SJSA1 (cell line): ENCODE data around the gene OR5A2. TPM values are rescaled to one million over a fixed set of nuclear protein-coding genes. Genes with fewer than 3 reads are reported as not detected.
A peak's percentile ranks its signal among the peaks of the same experiment; 100 is the strongest.
"Not testable (repeated sequence)": the region's sequence is repeated elsewhere in the genome, so short reads cannot be mapped to it uniquely, and the experiment has no call there.

Experiments used
- DNase-seq, 2 experiments: peaks; one replicate each; pipeline ENCODE4 v3.0.0-alpha.2; 2015 to 2020; ENCODE audit warnings: low spot score in 2 of 2, low read depth in 1 of 2
- H3K27ac ChIP-seq: fragments of 250-450 bp; sonication (Bioruptor Pico); 2 replicates; pipeline ENCODE4 v1.5.1; 2020; ENCODE audit warnings: mild to moderate bottlenecking, moderate library complexity
- H3K27me3 ChIP-seq: fragments of 250-450 bp; sonication (Bioruptor Pico); replicated peaks from 2 replicates; pipeline ENCODE4 v1.5.1; 2020; ENCODE audit warnings: mild to moderate bottlenecking, moderate library complexity
- H3K36me3 ChIP-seq: fragments of 250-450 bp; sonication (Bioruptor Pico); 2 replicates; pipeline ENCODE4 v1.5.1; 2020; ENCODE audit warnings: mild to moderate bottlenecking
- H3K4me1 ChIP-seq: fragments of 250-450 bp; sonication (Bioruptor Pico); replicated peaks from 2 replicates; pipeline ENCODE4 v1.6.1; 2021; ENCODE audit warnings: mild to moderate bottlenecking
- H3K4me3 ChIP-seq: fragments of 250-450 bp; sonication (Bioruptor Pico); 2 replicates; pipeline ENCODE4 v1.5.1; 2020; ENCODE audit warnings: mild to moderate bottlenecking
- H3K9me3 ChIP-seq: fragments of 250-450 bp; sonication (Bioruptor Pico); replicated peaks from 2 replicates; pipeline ENCODE4 v1.5.1; 2020; ENCODE audit warnings: mild to moderate bottlenecking
- total RNA-seq: library from RNA; depleted of rRNA; stranded (reverse); fragments of >200 nt; shearing (Covaris generic); gene quantifications from 2 replicates; pipeline ENCODE4 v1.2.3, GENCODE V29; 2014; rRNA removed

The OR5A2 gene
- total RNA-seq: not detected in 2 replicates

DNA sequence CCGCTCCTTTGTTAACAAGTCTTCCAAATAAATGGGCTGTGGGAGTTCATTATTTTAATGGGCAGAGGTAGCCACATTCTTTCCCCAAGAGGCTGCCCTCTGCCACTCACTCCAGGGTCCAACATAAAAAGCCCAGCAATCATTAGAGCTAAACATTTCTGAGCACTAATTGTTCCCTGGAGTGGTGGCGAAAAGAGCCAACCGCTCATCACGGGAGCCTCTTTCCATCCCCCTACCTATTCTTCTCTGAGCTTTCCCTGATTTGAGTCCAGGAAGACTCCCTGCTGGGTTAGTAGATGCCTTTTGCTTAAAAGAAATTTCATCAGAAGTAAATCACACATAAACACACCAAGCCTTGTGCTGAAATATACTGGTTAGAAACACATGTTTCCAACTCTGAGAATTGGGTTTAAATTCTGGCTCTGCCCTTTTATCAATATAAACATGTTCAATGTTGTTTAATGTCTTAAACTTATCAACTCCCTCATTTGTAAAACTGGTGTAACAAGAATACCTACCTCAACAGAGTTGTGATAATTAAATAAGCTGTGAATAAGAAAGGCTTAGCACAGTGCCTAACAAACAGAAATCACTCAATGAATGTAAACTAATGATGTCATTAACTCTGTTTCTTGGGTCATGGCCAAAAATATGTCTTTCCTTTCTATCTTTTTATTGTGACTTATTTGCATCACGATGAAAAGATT is at the start of gene OR5A2:
Gene OR5A2, minus strand, starts transcription at position 53 of the 707 bp plus-strand sequence. CDS start 3,460 bp downstream, outside the sequence.
- no peak for DNase-seq
- Histone ChIP-seq H3K27ac (no peak within 1 kb of the TSS), H3K27me3 (peaks cover 3% of the 10 kb centered on the region), H3K4me1 (no peaks in the 10 kb centered on the region), H3K4me3 (no peak within 1 kb of the TSS), H3K9me3 (no peaks in the 10 kb centered on the region), H3K36me3 (no peaks in the 10 kb centered on the region)

DNA sequence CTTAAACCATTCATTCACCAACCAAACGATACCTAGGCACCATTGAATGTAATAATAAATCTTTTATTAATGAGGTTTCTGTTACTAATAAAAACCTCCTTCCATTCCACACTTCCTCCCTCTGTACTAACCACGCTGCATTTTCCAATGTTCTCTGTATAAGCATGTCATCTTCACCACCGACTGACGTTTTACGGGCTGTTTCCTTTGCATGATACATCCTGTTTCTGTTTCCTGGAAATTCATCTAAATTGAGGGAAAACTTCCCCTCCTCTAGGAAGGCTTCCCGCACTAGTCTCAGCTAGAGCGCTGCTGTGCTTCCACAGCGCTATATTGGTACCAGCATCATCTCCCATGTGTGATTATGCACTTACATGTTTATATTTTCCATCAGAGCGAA is 49.0 kb upstream of the OR5A2 start:
- H3K9me3 ChIP-seq: no peaks in the 10 kb centered on the region
- no peak for DNase-seq
- no peak overlapping the region for H3K27ac ChIP-seq
- H3K27me3 ChIP-seq: no peaks in the 10 kb centered on the region
- H3K4me3 ChIP-seq: no peak overlapping the region
- H3K4me1 ChIP-seq: no peaks in the 10 kb centered on the region
- H3K36me3 ChIP-seq: no peaks in the 10 kb centered on the region

- DNase-seq: no peak
- Histone ChIP-seq H3K9me3 (no peaks in the 10 kb centered on the region), H3K4me3 (no peak within 1 kb of the TSS)
These were observed 46.8 kb upstream of the OR5A2 start, which contains the start of gene OR4D10 for GRCh38 chr11:59473015-59473414. OR4D10 (plus strand) TSS chr11:59473315; CDS start chr11:59477430, 4,115 bp downstream.

GRCh38 chr11:59463190-59463641 is 37.0 kb upstream of the OR5A2 start:
- DNase-seq: peak in 1 of 2 experiments; percentile 48
- Histone ChIP-seq H3K36me3 (no peaks in the 10 kb centered on the region), H3K4me1 (0 out of 2 replicates have a peak, but pooled peaks cover 4% of the 10 kb centered on the region), H3K27me3 (no peaks in the 10 kb centered on the region), H3K9me3 (no peaks in the 10 kb centered on the region; the same call in 1 of the 2 replicates), H3K4me3 (no peak overlapping the region), H3K27ac (no peak overlapping the region)

More at GRCh38 chr11:59473015-59473414, 46.8 kb upstream of the OR5A2 start, which contains the start of gene OR4D10:
- Histone ChIP-seq H3K27ac (no peak within 1 kb of the TSS), H3K36me3 (no peaks in the 10 kb centered on the region), H3K4me1 (no peaks in the 10 kb centered on the region), H3K27me3 (no peaks in the 10 kb centered on the region)

- H3K9me3 ChIP-seq: no peaks in the 10 kb centered on the region; the same call in 1 of the 2 replicates
- H3K4me3 ChIP-seq: no peak overlapping the region
- no peaks in the 10 kb centered on the region for H3K27me3 ChIP-seq
These were observed 33.7 kb upstream of the OR5A2 start for GRCh38 chr11:59459916-59460315.

DNA sequence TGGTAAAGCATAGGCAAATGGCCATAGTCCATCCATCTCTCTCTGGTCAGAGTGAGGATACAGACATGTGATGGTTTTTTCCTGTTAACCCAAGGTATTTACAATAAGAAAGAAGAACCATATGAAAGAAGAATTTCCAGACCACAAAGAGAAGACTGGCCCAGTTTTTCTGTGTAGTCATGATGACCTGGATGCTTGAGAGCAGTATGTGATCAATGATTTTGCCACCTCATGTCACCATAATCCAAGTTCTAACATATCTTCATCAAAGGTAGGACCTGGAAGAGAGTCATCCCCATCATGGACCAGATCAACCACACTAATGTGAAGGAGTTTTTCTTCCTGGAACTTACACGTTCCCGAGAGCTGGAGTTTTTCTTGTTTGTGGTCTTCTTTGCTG is 30.4 kb upstream of the OR5A2 start, which contains the start of gene OR4D6:
Gene OR4D6, plus strand, starts transcription at position 301 of the 400 bp plus-strand sequence. Its CDS starts 0 bp downstream, at position 301.
- DNase-seq: no peak
- no peak within 1 kb of the TSS for H3K27ac ChIP-seq
- H3K4me3 ChIP-seq: no peak within 1 kb of the TSS
- no peaks in the 10 kb centered on the region for H3K27me3 ChIP-seq
- H3K36me3 ChIP-seq: no peaks in the 10 kb centered on the region
- no peaks in the 10 kb centered on the region; the same call in 1 of the 2 replicates for H3K9me3 ChIP-seq
- no peaks in the 10 kb centered on the region for H3K4me1 ChIP-seq

More at GRCh38 chr11:59459916-59460315, 33.7 kb upstream of the OR5A2 start:
- no peak overlapping the region for H3K27ac ChIP-seq
- no peaks in the 10 kb centered on the region for H3K36me3 ChIP-seq
- H3K4me1 ChIP-seq: 0 out of 2 replicates have a peak, but pooled peaks cover 4% of the 10 kb centered on the region
- DNase-seq: no peak

GRCh38 chr11:59448484-59448883 is 22.3 kb upstream of the OR5A2 start:
- Histone ChIP-seq H3K4me3 (no peak overlapping the region), H3K27me3 (no peaks in the 10 kb centered on the region), H3K4me1 (no peaks in the 10 kb centered on the region), H3K9me3 (no peaks in the 10 kb centered on the region), H3K36me3 (no peaks in the 10 kb centered on the region), H3K27ac (no peak overlapping the region)
- no peak for DNase-seq

- not testable (repeated sequence) for H3K4me3 ChIP-seq, H3K36me3 ChIP-seq, H3K4me1 ChIP-seq, H3K9me3 ChIP-seq, H3K27me3 ChIP-seq, DNase-seq, H3K27ac ChIP-seq
These were observed 19.4 kb upstream of the OR5A2 start for GRCh38 chr11:59445624-59446023.

GRCh38 chr11:59437770-59438169 is 11.6 kb upstream of the OR5A2 start:
- DNase-seq: no peak
- Histone ChIP-seq H3K27me3 (0 out of 2 replicates have a peak, but pooled peaks cover 4% of the 10 kb centered on the region), H3K27ac (no peak overlapping the region), H3K36me3 (no peaks in the 10 kb centered on the region), H3K4me3 (no peak overlapping the region), H3K4me1 (no peaks in the 10 kb centered on the region), H3K9me3 (no peaks in the 10 kb centered on the region)

GRCh38 chr11:59436169-59436568 is 10.0 kb upstream of the OR5A2 start, which contains the start of gene OR5A1:
OR5A1 (plus strand) TSS chr11:59436469; CDS start chr11:59443169, 6,700 bp downstream.
- DNase-seq: no peak
- no peak within 1 kb of the TSS for H3K4me3 ChIP-seq
- no peaks in the 10 kb centered on the region for H3K4me1 ChIP-seq
- H3K9me3 ChIP-seq: no peaks in the 10 kb centered on the region
- H3K36me3 ChIP-seq: no peaks in the 10 kb centered on the region
- H3K27ac ChIP-seq: no peak within 1 kb of the TSS
- H3K27me3 ChIP-seq: 0 out of 2 replicates have a peak, but pooled peaks cover 4% of the 10 kb centered on the region

DNA sequence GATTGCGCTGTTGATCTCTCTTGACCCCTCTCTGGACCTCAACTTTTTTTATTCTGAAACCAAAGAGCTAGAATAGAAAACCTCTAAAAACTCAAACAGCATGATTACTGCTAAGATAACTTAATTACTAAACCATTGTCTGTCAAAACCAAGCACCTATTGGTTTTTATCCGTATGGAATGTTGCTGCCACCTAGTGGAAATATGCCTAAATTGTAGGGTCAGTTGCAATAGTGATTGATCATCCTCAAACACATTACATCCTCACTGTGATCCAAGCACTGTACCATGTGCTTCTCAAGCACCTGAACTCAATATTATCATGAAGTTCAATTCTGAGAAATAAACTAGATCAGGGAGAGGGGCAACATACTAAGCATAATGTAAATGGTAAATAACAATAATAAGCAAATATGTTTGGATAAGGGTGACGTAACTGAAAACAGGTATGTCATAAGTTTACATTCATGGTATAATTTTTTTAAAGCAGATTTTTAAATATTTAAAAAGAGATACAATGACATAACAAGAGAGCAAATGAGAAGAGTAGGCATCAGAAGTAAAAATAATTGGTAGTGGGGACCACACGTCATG is 3.8 kb upstream of the OR5A2 start:
- H3K9me3 ChIP-seq: no peaks in the 10 kb centered on the region
- no peaks in the 10 kb centered on the region for H3K4me1 ChIP-seq
- H3K27ac ChIP-seq: no peak overlapping the region
- no peak overlapping the region for H3K4me3 ChIP-seq
- no peaks in the 10 kb centered on the region for H3K36me3 ChIP-seq
- DNase-seq: peak in 1 of 2 experiments; percentile 41
- H3K27me3 ChIP-seq: no peaks in the 10 kb centered on the region; the same call in none of the 2 replicates

GRCh38 chr11:59427068-59427382 is 812 bp upstream of the OR5A2 start:
- Histone ChIP-seq H3K9me3 (no peaks in the 10 kb centered on the region), H3K27ac (no peak overlapping the region), H3K4me3 (no peak overlapping the region), H3K27me3 (peaks cover 3% of the 10 kb centered on the region), H3K4me1 (no peaks in the 10 kb centered on the region), H3K36me3 (no peaks in the 10 kb centered on the region)
- no peak for DNase-seq

DNA sequence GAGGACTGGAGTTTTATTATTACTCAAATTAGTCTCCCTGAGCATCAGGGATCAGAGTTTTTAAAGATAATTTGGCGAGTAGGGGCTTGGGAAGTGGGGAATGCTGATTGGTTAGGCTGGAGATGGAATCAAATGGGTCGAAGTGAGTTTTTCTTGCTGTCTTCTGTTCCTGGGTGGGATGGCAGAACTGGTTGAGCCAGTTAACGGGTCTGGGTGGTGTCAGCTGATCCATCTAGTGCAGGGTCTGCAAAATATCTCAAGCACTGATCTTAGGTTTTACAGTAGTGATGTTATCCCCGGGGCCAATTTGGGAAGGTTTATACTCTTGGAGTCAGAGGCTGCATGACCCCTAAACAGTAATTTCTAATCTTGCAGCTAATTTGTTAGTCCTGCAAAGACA is 1.1 kb downstream of the OR5A2 start:
- H3K27ac ChIP-seq: no peak overlapping the region
- peaks cover 3% of the 10 kb centered on the region for H3K27me3 ChIP-seq
- H3K9me3 ChIP-seq: no peaks in the 10 kb centered on the region
- H3K4me1 ChIP-seq: no peaks in the 10 kb centered on the region
- no peaks in the 10 kb centered on the region for H3K36me3 ChIP-seq
- DNase-seq: no peak
- H3K4me3 ChIP-seq: no peak overlapping the region

- DNase-seq: no peak
- H3K9me3 ChIP-seq: no peaks in the 10 kb centered on the region
- no peaks in the 10 kb centered on the region for H3K4me1 ChIP-seq
- no peaks in the 10 kb centered on the region for H3K36me3 ChIP-seq
- peaks cover 3% of the 10 kb centered on the region; the same call in 1 of the 2 replicates for H3K27me3 ChIP-seq
- H3K4me3 ChIP-seq: no peak overlapping the region
- H3K27ac ChIP-seq: no peak overlapping the region
These were observed 2.4 kb downstream of the OR5A2 start for GRCh38 chr11:59423835-59424234.
